Stimulated activated CD4-positive, alpha-beta T cell treated with anti-CD3 and anti-CD28 coated beads, TNF-alpha, amount 100 ng/mL, for 4 hours (primary cell): ENCODE data around the gene SH2D4B.

ENCODE experiments used
- DNase-seq, 3 experiments: peaks; one replicate each; pipeline ENCODE4 v3.0.0-alpha.2; 2020; ENCODE audit warnings: low read depth in 3 of 3

The SH2D4B gene

GRCh38 chr10:80504158-80504811 lies 33.4 kb upstream of the SH2D4B start:
- no peak for DNase-seq

- no peak for DNase-seq
Measured at GRCh38 chr10:80504897-80505465, 32.7 kb upstream of the SH2D4B start.

- DNase-seq: no peak
Measured at GRCh38 chr10:80506189-80506575, 31.5 kb upstream of the SH2D4B start.

GRCh38 chr10:80506836-80507487 lies 30.7 kb upstream of the SH2D4B start:
- no peak for DNase-seq

GRCh38 chr10:80509108-80509402 lies 28.6 kb upstream of the SH2D4B start:
- no peak for DNase-seq

- DNase-seq: no peak
Measured at GRCh38 chr10:80509403-80510161, 28.1 kb upstream of the SH2D4B start.

GRCh38 chr10:80512031-80512526 lies 25.6 kb upstream of the SH2D4B start:
- DNase-seq: no peak

GRCh38 chr10:80513106-80513505 lies 24.6 kb upstream of the SH2D4B start:
- no peak for DNase-seq

- no peak for DNase-seq
Measured at GRCh38 chr10:80515511-80515910, 22.2 kb upstream of the SH2D4B start.

- no peak for DNase-seq
Measured at GRCh38 chr10:80515941-80516340, 21.8 kb upstream of the SH2D4B start.

GRCh38 chr10:80516506-80517075 lies 21.1 kb upstream of the SH2D4B start:
- DNase-seq: no peak

GRCh38 chr10:80517416-80518142 lies 20.1 kb upstream of the SH2D4B start:
- no peak for DNase-seq

- DNase-seq: no peak
Measured at GRCh38 chr10:80518143-80518806, 19.4 kb upstream of the SH2D4B start.

GRCh38 chr10:80518807-80519360 lies 18.8 kb upstream of the SH2D4B start:
- DNase-seq: no peak

- no peak for DNase-seq
Measured at GRCh38 chr10:80519936-80520650, 17.6 kb upstream of the SH2D4B start.

GRCh38 chr10:80520661-80521470 lies 16.8 kb upstream of the SH2D4B start:
- DNase-seq: no peak

GRCh38 chr10:80522756-80523363 lies 14.8 kb upstream of the SH2D4B start:
- no peak for DNase-seq

- no peak for DNase-seq
Measured at GRCh38 chr10:80523773-80524172, 13.9 kb upstream of the SH2D4B start.
